Left ventricle myocardium inferior (tissue), 1 donor: Measurements from ENCODE around the gene NAP1L4. TPM values are rescaled to one million over a fixed set of nuclear protein-coding genes. Genes with fewer than 3 reads are reported as not detected.

Experiments
- DNase-seq: peaks from one replicate; pipeline ENCODE4 v3.0.0-alpha.2; 2020
- H3K27ac ChIP-seq: fragments of 200-600 bp; replicated peaks from 2 replicates; pipeline ENCODE4 v1.8.0; 2021
- H3K27me3 ChIP-seq: fragments of 200-600 bp; 2 replicates; pipeline ENCODE4 v1.8.0; 2021; ENCODE audit warnings: low read depth
- H3K36me3 ChIP-seq: fragments of 200-600 bp; 2 replicates; pipeline ENCODE4 v1.8.0; 2021
- H3K4me1 ChIP-seq: fragments of 200-600 bp; 2 replicates; pipeline ENCODE4 v1.8.0; 2021
- H3K4me3 ChIP-seq: fragments of 200-600 bp; 2 replicates; pipeline ENCODE4 v1.8.0; 2021; ENCODE audit warnings: mild to moderate bottlenecking, moderate library complexity
- H3K9me3 ChIP-seq: fragments of 200-600 bp; replicated peaks from 2 replicates; pipeline ENCODE4 v1.8.0; 2021
- intact Hi-C: fragments of 100-400 bp; cut with micrococcal nuclease; formaldehyde crosslinking; loops from one replicate; pipeline ENCODE4 v1.11.0; 2022
- total RNA-seq: library from RNA; stranded (reverse); fragmentation: NEBNext Ultra II Directional; extraction: Animal tissue kit (Norgen Biotek cat#: 25700); gene quantifications from one replicate; pipeline ENCODE4 v1.2.1, GENCODE V29; 2021
- TF ChIP-seq, protein P1 (sequence below): fragments of 200-600 bp; IDR thresholded peaks from 2 replicates; pipeline ENCODE4 v1.8.0; 2021; ENCODE audit warnings: antibody characterized with exemption, mild to moderate bottlenecking, borderline replicate concordance
- donor health status: DM: no; HTN: yes; CAD: no; lungs with severe emphysema.

The NAP1L4 gene
- total RNA-seq, 1 donor from 2014 or later: 175 TPM

DNA sequence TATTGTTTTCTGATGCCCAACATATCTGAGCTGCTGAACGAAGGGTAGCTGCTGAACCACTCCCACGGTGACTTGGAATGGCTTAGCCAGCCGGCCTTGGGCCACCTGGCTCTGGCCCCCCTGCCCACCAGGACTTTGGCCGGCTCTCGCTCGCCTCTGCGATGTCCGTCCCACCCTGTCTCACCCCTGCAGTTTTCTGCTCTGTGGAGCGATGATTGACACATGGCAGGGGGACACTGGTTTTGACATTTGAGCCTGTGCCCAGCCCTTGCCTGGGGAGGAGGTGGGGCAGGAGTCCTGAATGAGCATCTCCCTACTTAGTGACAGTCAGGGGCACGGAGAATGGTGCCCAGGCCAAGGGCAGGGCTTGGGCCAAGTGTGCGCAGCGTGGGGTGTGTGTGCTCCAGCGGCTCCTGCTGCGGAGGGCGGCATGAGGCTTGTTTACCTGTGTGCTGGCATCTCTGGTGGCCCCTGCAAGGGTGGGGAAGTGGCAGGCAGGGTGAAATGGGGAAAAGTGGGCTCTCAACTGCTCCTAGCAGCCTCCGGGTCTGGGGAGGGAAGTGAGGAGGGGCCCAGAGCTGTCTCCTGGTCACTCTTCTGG, 90.8 kb downstream of the NAP1L4 start:
- peak overlapping the region; percentile 74 for H3K4me3 ChIP-seq
- H3K27ac ChIP-seq: peak overlapping the region; percentile 68
- peaks cover 39% of the 10 kb centered on the region for H3K27me3 ChIP-seq
- intact Hi-C loops: no loop called here
- TF ChIP-seq, protein P1, sequence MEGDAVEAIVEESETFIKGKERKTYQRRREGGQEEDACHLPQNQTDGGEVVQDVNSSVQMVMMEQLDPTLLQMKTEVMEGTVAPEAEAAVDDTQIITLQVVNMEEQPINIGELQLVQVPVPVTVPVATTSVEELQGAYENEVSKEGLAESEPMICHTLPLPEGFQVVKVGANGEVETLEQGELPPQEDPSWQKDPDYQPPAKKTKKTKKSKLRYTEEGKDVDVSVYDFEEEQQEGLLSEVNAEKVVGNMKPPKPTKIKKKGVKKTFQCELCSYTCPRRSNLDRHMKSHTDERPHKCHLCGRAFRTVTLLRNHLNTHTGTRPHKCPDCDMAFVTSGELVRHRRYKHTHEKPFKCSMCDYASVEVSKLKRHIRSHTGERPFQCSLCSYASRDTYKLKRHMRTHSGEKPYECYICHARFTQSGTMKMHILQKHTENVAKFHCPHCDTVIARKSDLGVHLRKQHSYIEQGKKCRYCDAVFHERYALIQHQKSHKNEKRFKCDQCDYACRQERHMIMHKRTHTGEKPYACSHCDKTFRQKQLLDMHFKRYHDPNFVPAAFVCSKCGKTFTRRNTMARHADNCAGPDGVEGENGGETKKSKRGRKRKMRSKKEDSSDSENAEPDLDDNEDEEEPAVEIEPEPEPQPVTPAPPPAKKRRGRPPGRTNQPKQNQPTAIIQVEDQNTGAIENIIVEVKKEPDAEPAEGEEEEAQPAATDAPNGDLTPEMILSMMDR: no peak
- DNase-seq: no peak
- peaks cover 41% of the 10 kb centered on the region for H3K4me1 ChIP-seq
- no peaks in the 10 kb centered on the region for H3K36me3 ChIP-seq
- H3K9me3 ChIP-seq: no peaks in the 10 kb centered on the region

- Histone ChIP-seq H3K36me3 (no peaks in the 10 kb centered on the region), H3K27ac (peak overlapping the region; percentile 55), H3K27me3 (peaks cover 25% of the 10 kb centered on the region), H3K4me3 (no peak overlapping the region), H3K4me1 (peaks cover 41% of the 10 kb centered on the region), H3K9me3 (no peaks in the 10 kb centered on the region)
- no peak for DNase-seq
- intact Hi-C loops: loop anchor here (10.0 kb wide), 1 partner anchor 714 kb away; no protein-coding TSS in a partner anchor
- TF ChIP-seq, protein P1: no peak
Observed at GRCh38 chr11:2899080-2899783, 92.9 kb downstream of the NAP1L4 start.

DNA sequence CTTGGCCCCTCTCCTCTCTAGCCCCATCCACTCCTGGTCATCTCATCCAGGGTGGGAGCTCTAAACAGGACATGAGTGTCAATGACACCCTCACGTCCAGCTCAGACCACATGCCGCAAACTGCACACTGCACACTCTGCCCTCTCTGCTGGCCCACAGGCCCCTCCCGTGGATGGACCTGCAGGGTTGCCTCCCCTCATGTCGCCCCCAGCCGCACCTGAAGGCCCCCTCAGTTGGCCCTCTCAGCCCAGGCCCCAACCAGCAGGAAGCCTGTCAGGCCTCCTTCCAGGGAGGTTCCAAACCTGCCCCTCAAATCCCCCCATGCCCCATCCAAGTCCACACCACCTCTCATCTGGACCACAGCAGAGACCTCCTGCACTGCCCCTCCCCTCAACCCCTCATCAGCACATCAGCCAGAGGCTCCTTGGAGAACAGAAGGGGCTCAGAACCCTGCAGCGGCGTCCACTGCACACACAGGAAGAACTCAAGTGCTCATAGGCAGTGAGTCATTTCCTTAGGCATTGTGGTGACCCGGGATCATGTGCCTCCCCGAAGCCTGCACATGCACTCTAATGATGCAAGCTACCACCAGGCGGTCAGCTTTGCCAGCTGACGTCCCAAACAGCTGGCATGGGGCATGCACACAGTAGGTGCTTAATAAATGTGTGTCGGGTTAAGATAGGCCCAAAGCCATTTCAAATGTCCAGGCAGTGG, 93.6 kb downstream of the NAP1L4 start:
- Histone ChIP-seq H3K36me3 (no peaks in the 10 kb centered on the region), H3K27me3 (peaks cover 18% of the 10 kb centered on the region), H3K9me3 (no peaks in the 10 kb centered on the region), H3K27ac (peak overlapping the region; percentile 55), H3K4me3 (no peak overlapping the region), H3K4me1 (peaks cover 41% of the 10 kb centered on the region)
- intact Hi-C loops: loop anchor here (10.0 kb wide), 1 partner anchor 714 kb away; no protein-coding TSS in a partner anchor
- TF ChIP-seq, protein P1: no peak
- DNase-seq: peak; percentile 47

- Histone ChIP-seq H3K4me3 (no peak overlapping the region), H3K36me3 (no peaks in the 10 kb centered on the region), H3K27ac (no peak overlapping the region), H3K27me3 (peaks cover 3% of the 10 kb centered on the region), H3K9me3 (no peaks in the 10 kb centered on the region), H3K4me1 (peaks cover 36% of the 10 kb centered on the region)
- TF ChIP-seq, protein P1: no peak
- no peak for DNase-seq
- intact Hi-C loops: loop anchor here (10.0 kb wide), 1 partner anchor 712 kb away; no protein-coding TSS in a partner anchor
Observed at GRCh38 chr11:2897048-2897447, 95.1 kb downstream of the NAP1L4 start.

DNA sequence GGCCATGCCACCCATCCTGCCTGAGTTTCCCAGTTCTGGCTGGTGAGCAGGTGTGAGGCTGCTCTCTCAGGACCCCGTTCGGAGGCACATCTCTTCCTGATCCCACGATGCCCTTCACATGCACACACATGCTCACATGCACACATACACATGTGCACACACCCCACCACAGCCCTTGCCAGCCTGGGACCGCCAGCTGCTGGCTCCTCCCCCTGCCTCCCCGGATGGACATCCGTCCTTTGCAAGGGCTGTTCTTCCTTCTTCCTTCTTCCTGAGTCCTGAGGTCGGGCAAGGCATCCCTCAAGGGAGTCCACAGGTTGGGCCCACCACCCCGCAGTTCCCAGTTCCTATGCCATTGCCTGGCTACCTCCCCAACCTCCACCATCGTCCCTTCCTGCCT, 96.1 kb downstream of the NAP1L4 start:
- Histone ChIP-seq H3K4me1 (peaks cover 37% of the 10 kb centered on the region), H3K4me3 (no peak overlapping the region), H3K27me3 (no peaks in the 10 kb centered on the region), H3K27ac (no peak overlapping the region), H3K36me3 (no peaks in the 10 kb centered on the region), H3K9me3 (no peaks in the 10 kb centered on the region)
- TF ChIP-seq, protein P1: no peak
- intact Hi-C loops: loop anchor here (10.0 kb wide), 1 partner anchor 711 kb away; no protein-coding TSS in a partner anchor
- no peak for DNase-seq
